Activated T-cell treated with anti-CD3 and anti-CD28 coated beads, Interleukin-2, amount 50 U/mL, for 4 hours (primary cell): ENCODE data around the gene TNS2. TPM values are rescaled to one million over a fixed set of nuclear protein-coding genes. Genes with fewer than 3 reads are reported as not detected.

Experiments used
- ATAC-seq, 2 donors: fragments of 200-7000 bp; cut with Tn5 transposase; one replicate each; pipeline ENCODE4 v1.10.0; 2021
- DNase-seq: peaks from one replicate; pipeline ENCODE4 v3.0.0-alpha.2; 2020
- H3K27me3 Mint-ChIP-seq: one replicate; pipeline ENCODE4 v1.8.0; 2021; ENCODE audit warnings: low read depth, mixed read lengths
- H3K36me3 Mint-ChIP-seq: one replicate; pipeline ENCODE4 v1.8.0; 2022; ENCODE audit warnings: mixed read lengths; ENCODE audit not compliant: insufficient read depth
- H3K4me1 Mint-ChIP-seq: one replicate; pipeline ENCODE4 v1.8.0; 2021; ENCODE audit warnings: low read depth, mixed read lengths
- H3K4me3 Mint-ChIP-seq: one replicate; pipeline ENCODE4 v1.8.0; 2021; ENCODE audit warnings: mild to moderate bottlenecking, moderate library complexity, mixed read lengths
- H3K9me3 Mint-ChIP-seq: one replicate; pipeline ENCODE4 v1.8.0; 2021; ENCODE audit warnings: mixed read lengths
- total RNA-seq, 3 donors: library from RNA; stranded (reverse); gene quantifications; one replicate each; pipeline ENCODE4 v1.2.1, GENCODE V29; 2021

The TNS2 gene
- total RNA-seq, 3 donors from 2014 or later: 0.87 to 2.5 (median 2.1) TPM

GRCh38 chr12:53059434-53060063, 9.7 kb downstream of the TNS2 start:
- no peak overlapping the region for H3K4me3 Mint-ChIP-seq
- H3K36me3 Mint-ChIP-seq: peaks cover 2% of the 10 kb centered on the region
- H3K9me3 Mint-ChIP-seq: no peaks in the 10 kb centered on the region
- DNase-seq (no peak), ATAC-seq (no peak)
- no peaks in the 10 kb centered on the region for H3K27me3 Mint-ChIP-seq
- H3K4me1 Mint-ChIP-seq: no peaks in the 10 kb centered on the region

DNA sequence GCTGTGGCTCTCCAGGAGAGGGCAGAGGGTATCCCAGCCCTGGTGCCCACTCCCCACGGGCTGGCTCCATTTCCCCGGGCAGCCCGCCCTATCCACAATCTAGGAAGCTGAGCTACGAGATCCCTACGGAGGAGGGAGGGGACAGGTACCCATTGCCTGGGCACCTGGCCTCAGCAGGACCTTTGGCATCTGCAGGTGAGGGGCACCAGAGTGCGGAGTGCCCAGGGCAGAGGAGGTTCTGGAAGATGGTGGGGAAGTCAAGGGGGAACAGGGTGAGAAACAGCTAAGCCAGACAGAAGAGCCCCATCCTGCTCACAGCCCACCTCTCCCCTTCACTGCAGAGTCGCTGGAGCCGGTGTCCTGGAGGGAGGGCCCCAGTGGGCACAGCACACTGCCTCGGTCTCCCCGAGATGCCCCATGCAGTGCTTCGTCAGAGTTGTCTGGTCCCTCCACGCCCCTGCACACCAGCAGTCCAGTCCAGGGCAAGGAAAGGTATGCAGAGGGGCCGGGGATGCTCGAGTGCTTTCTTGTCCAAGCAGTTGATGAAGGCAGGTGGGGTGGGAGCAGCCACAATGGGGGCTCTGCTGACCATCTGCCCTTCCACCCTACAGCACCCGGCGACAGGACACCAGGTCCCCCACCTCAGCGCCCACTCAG, 10.3 kb downstream of the TNS2 start:
- no peak for DNase-seq
- no peak for ATAC-seq

DNA sequence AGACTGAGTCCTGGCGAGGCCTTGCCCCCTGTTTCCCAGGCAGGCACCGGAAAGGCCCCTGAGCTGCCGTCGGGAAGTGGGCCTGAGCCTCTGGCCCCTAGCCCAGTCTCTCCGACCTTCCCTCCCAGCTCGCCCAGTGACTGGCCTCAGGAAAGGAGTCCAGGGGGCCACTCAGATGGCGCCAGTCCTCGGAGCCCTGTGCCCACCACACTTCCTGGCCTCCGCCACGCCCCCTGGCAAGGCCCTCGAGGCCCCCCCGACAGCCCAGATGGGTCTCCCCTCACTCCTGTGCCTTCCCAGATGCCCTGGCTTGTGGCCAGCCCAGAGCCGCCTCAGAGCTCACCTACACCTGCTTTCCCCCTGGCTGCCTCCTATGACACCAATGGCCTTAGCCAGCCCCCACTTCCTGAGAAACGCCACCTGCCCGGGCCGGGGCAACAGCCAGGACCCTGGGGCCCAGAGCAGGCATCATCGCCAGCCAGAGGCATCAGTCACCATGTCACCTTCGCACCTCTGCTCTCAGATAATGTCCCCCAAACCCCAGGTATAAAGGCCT, 10.9 kb downstream of the TNS2 start:
- ATAC-seq: no peak
- DNase-seq: no peak
- no peaks in the 10 kb centered on the region for H3K27me3 Mint-ChIP-seq
- peaks cover under 1% of the 10 kb centered on the region for H3K4me1 Mint-ChIP-seq
- H3K9me3 Mint-ChIP-seq: no peaks in the 10 kb centered on the region
- no peak overlapping the region for H3K4me3 Mint-ChIP-seq
- H3K36me3 Mint-ChIP-seq: peaks cover 7% of the 10 kb centered on the region

More for the DNA sequence above, 10.3 kb downstream of the TNS2 start:
- Mint-ChIP-seq H3K27me3 (no peaks in the 10 kb centered on the region), H3K36me3 (peaks cover 6% of the 10 kb centered on the region), H3K9me3 (no peaks in the 10 kb centered on the region), H3K4me1 (no peaks in the 10 kb centered on the region), H3K4me3 (no peak overlapping the region)

DNA sequence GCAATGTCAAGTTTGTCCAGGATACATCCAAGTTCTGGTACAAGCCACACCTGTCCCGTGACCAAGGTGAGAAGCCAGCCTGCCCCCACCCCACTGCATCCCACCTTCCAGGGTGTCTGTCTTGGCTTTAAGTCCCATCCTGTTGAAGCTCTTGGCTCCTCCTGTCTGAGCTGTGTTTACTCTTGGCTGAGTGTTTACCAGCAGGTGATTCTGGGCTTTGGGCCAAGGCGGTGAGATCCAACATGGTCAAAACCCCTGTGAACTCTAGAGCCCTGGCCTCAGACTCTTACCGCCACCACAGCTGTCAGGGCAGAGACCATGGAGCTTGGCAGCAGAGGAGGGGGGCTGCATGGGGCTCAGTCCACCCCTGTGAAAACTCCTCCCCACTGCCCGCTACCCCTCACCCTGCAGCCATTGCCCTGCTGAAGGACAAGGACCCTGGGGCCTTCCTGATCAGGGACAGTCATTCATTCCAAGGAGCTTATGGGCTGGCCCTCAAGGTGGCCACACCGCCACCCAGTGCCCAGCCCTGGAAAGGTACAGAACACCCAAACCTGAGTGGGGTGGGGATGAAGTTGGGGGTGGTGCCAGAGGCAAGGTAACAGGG, 11.6 kb downstream of the TNS2 start:
- Mint-ChIP-seq H3K4me3 (no peak overlapping the region), H3K9me3 (no peaks in the 10 kb centered on the region), H3K4me1 (peaks cover 5% of the 10 kb centered on the region), H3K27me3 (no peaks in the 10 kb centered on the region), H3K36me3 (peaks cover 10% of the 10 kb centered on the region)
- no peak for DNase-seq
- ATAC-seq: no peak

DNA sequence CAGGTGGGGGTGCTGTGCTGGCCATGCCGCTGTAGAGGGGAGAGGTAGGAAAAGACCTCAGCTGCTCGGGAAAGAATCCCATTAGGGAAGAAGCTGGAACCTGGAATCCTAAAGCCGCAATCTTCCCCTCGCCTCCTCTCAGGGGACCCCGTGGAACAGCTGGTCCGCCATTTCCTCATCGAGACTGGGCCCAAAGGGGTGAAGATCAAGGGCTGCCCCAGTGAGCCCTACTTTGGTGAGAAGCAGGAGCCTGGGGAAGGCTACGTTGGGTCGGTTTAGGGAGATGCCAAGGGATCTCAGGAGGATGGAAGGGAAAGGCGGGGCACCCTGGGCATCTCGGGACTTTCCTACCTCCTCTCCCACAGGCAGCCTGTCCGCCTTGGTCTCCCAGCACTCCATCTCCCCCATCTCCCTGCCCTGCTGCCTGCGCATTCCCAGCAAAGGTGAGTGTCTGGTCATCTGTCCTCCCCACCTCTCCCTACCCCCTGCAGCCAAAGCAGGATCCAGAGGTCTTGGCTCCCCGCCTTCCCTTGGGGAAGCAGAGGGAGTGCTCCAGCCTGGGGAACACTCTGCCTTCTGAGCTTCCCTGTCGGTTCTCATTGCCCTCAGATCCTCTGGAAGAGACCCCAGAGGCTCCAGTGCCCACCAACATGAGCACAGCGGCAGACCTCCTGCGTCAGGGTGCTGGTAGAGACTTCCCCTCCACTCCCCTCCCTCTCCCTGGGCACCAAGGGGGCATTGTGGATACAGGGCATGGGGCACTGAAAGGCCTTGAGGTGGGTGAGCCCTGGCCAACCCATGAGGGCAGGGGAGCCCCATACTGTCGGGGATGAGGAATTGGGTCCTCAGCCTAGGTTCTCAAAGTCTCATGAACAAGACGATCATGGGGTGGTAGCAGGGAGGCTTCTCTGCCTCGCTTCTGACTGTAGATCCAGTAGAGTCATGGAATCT, 12.4 kb downstream of the TNS2 start:
- peaks cover 10% of the 10 kb centered on the region for H3K36me3 Mint-ChIP-seq
- no peak for DNase-seq
- ATAC-seq: no peak

GRCh38 chr12:53062977-53063707, 13.3 kb downstream of the TNS2 start:
- no peaks in the 10 kb centered on the region for H3K27me3 Mint-ChIP-seq
- no peaks in the 10 kb centered on the region for H3K9me3 Mint-ChIP-seq
- no peak overlapping the region for H3K4me3 Mint-ChIP-seq
- ATAC-seq (no peak), DNase-seq (no peak)
- peaks cover 5% of the 10 kb centered on the region for H3K4me1 Mint-ChIP-seq
- peaks cover 11% of the 10 kb centered on the region for H3K36me3 Mint-ChIP-seq

More for the DNA sequence above, 12.4 kb downstream of the TNS2 start:
- no peaks in the 10 kb centered on the region for H3K9me3 Mint-ChIP-seq
- peaks cover 5% of the 10 kb centered on the region for H3K4me1 Mint-ChIP-seq
- H3K4me3 Mint-ChIP-seq: no peak overlapping the region
- H3K27me3 Mint-ChIP-seq: no peaks in the 10 kb centered on the region

- Mint-ChIP-seq H3K36me3 (peaks cover 13% of the 10 kb centered on the region), H3K9me3 (no peaks in the 10 kb centered on the region), H3K4me3 (no peak overlapping the region), H3K27me3 (no peaks in the 10 kb centered on the region), H3K4me1 (peaks cover 5% of the 10 kb centered on the region)
- ATAC-seq: no peak
- no peak for DNase-seq
These were observed 14.1 kb downstream of the TNS2 start for GRCh38 chr12:53063708-53064612.

GRCh38 chr12:53064613-53065436, 15.0 kb downstream of the TNS2 start:
- Mint-ChIP-seq H3K9me3 (no peaks in the 10 kb centered on the region), H3K36me3 (peaks cover 13% of the 10 kb centered on the region), H3K27me3 (no peaks in the 10 kb centered on the region), H3K4me1 (peaks cover 5% of the 10 kb centered on the region), H3K4me3 (no peak overlapping the region)
- DNase-seq (no peak), ATAC-seq (no peak)

DNA sequence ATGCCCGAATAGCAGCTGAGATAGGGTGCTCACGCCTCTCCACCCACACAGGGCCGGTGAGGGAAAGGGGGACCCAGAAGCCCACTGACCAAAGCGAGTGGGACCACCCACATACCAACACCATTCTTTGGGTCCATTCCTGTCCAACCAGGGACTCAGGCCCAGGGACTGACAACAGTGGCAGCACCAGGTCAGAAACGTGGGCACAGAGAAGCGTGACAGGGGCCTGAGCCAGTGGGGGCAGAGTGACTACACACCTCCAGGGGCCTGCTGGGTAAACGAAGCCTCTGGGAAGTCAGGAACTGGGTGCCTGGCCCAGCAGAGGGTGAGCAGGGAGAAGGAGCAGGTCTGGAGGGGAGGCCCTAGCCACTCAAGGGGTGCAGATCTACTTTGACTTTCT, 15.6 kb downstream of the TNS2 start:
- DNase-seq (no peak), ATAC-seq (no peak)
- Mint-ChIP-seq H3K36me3 (peaks cover 15% of the 10 kb centered on the region), H3K4me1 (peaks cover 5% of the 10 kb centered on the region), H3K9me3 (no peaks in the 10 kb centered on the region), H3K4me3 (no peak overlapping the region), H3K27me3 (no peaks in the 10 kb centered on the region)

DNA sequence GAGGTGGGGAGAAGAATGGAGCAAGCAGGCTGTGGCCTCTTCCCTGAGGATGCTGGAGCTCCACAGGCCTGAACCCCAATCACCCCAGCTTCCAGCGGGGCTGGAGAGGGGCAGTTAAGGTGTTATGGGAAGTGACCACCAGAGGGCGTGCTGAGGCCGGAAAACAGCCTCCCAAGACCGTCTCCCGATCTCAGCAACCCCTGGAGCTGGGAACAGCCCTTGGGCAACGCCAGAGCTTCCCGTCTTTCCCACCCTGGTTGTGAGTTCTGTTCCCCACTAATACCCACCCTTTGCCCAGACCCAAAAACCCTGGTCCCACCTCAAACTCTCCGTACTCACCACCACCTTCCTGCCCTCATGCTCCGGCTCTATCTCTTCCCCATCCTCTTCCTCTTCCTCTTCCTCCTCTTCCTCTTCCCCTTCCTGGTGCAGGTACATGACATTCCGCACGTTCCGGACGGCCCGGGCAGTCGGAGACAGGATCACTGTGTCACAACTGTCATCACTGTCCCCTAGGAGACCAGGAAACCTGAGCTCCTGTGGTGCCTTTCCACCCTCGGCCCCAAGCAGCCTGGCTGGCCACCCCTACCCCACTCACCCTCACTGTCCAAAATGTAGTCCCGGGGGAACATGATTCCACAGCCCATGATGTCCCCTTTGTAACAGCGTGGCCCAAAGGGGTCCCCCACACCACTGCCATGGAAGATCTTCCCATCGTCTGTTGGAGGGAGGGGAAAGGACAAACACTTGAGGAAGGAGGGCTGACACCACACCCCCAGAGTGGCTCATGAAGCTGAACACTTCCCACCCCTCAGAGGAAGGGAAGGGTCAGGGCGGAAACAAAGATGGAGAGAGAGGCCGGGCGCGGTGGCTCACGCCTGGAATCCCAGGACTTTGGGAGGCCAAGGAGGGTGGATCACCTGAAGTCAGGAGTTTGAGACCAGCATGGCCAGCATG, 16.4 kb downstream of the TNS2 start:
- peak; percentile 72 for DNase-seq

More for the DNA sequence above, 16.4 kb downstream of the TNS2 start:
- no peaks in the 10 kb centered on the region for H3K9me3 Mint-ChIP-seq
- no peak overlapping the region for H3K4me3 Mint-ChIP-seq
- peaks cover 17% of the 10 kb centered on the region for H3K36me3 Mint-ChIP-seq
- ATAC-seq: peak; percentile 68 to 69
- peaks cover 5% of the 10 kb centered on the region for H3K4me1 Mint-ChIP-seq
- H3K27me3 Mint-ChIP-seq: no peaks in the 10 kb centered on the region
